BJ (cell line): ENCODE results near the gene RNF166. TPM values are rescaled to one million over a fixed set of nuclear protein-coding genes. Genes with fewer than 3 reads are reported as not detected.

ENCODE experiments used
- CTCF ChIA-PET: fragments of 350-600 bp; formaldehyde crosslinking; extraction: SDS; loops from one replicate; lab custom pipeline; 2021; ENCODE audit warnings: antibody characterized with exemption, inconsistent platforms; lab: Yijun Ruan, JAX
- POLR2A ChIA-PET: fragments of 300-600 bp; sonication (Branson Sonifier 250); formaldehyde crosslinking; extraction: SDS; loops from one replicate; lab custom pipeline; 2021; ENCODE audit warnings: antibody characterized with exemption; lab: Charles Lee
- DNase-seq: peaks from one replicate; pipeline ENCODE4 v3.0.0-alpha.2; 2011; ENCODE audit warnings: low read depth
- H3K27me3 ChIP-seq: 2 replicates; pipeline ENCODE4 v1.6.0; 2011; ENCODE audit warnings: low read length; ENCODE audit not compliant: control insufficient read depth, insufficient read depth
- H3K36me3 ChIP-seq: 2 replicates; pipeline ENCODE4 v1.5.1; 2011; ENCODE audit warnings: low read length; ENCODE audit not compliant: control insufficient read depth, insufficient read depth
- H3K4me3 ChIP-seq: 2 replicates; pipeline ENCODE4 v1.5.1; 2011; ENCODE audit warnings: low read depth, mild to moderate bottlenecking, control low read depth, low read length
- polyA plus RNA-seq: library from polyadenylated mRNA; depleted of rRNA; stranded (reverse); fragments of >200 nt; gene quantifications from 2 replicates; pipeline ENCODE4 v1.2.3, GENCODE V29; 2011; rRNA removed
- TF ChIP-seq, protein P1 (sequence below): IDR thresholded peaks from 2 replicates; pipeline ENCODE4 v1.5.1; 2011; ENCODE audit warnings: low read depth, mild to moderate bottlenecking, control low read depth, inconsistent platforms, low read length, moderate library complexity; ENCODE audit not compliant: insufficient read depth

RNF166 gene
- polyA plus RNA-seq, 1 experiment = 11.9 TPM

- no peak for DNase-seq
These were observed 55.4 kb downstream of the RNF166 start, which contains the start of gene CYBA for GRCh38 chr16:88650749-88651275. TSS of gene CYBA (minus strand) at chr16:88651053. CDS start at chr16:88651013, 40 bp downstream.

GRCh38 chr16:88649924-88650748 lies 56.1 kb downstream of the RNF166 start:
- DNase-seq = no peak
- no peaks in the 10 kb centered on the region for H3K27me3 ChIP-seq
- H3K36me3 ChIP-seq = peaks cover 4% of the 10 kb centered on the region
- CTCF ChIA-PET = interaction anchor here (1.5 kb wide), 1 partner anchor 11 kb away, joined by 3 read pairs; no protein-coding TSS in a partner anchor
- POLR2A ChIA-PET = no interaction called here
- TF ChIP-seq, protein P1, sequence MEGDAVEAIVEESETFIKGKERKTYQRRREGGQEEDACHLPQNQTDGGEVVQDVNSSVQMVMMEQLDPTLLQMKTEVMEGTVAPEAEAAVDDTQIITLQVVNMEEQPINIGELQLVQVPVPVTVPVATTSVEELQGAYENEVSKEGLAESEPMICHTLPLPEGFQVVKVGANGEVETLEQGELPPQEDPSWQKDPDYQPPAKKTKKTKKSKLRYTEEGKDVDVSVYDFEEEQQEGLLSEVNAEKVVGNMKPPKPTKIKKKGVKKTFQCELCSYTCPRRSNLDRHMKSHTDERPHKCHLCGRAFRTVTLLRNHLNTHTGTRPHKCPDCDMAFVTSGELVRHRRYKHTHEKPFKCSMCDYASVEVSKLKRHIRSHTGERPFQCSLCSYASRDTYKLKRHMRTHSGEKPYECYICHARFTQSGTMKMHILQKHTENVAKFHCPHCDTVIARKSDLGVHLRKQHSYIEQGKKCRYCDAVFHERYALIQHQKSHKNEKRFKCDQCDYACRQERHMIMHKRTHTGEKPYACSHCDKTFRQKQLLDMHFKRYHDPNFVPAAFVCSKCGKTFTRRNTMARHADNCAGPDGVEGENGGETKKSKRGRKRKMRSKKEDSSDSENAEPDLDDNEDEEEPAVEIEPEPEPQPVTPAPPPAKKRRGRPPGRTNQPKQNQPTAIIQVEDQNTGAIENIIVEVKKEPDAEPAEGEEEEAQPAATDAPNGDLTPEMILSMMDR = no peak
- peak overlapping the region; percentile 86 for H3K4me3 ChIP-seq

More at GRCh38 chr16:88650749-88651275, 55.4 kb downstream of the RNF166 start, which contains the start of gene CYBA:
- Histone ChIP-seq H3K27me3 (no peaks in the 10 kb centered on the region), H3K36me3 (peaks cover 6% of the 10 kb centered on the region), H3K4me3 (peak within 1 kb of the TSS; percentile 86)
- TF ChIP-seq, protein P1 = no peak
- ChIA-PET CTCF (no interaction called here), POLR2A (no interaction called here)

DNA sequence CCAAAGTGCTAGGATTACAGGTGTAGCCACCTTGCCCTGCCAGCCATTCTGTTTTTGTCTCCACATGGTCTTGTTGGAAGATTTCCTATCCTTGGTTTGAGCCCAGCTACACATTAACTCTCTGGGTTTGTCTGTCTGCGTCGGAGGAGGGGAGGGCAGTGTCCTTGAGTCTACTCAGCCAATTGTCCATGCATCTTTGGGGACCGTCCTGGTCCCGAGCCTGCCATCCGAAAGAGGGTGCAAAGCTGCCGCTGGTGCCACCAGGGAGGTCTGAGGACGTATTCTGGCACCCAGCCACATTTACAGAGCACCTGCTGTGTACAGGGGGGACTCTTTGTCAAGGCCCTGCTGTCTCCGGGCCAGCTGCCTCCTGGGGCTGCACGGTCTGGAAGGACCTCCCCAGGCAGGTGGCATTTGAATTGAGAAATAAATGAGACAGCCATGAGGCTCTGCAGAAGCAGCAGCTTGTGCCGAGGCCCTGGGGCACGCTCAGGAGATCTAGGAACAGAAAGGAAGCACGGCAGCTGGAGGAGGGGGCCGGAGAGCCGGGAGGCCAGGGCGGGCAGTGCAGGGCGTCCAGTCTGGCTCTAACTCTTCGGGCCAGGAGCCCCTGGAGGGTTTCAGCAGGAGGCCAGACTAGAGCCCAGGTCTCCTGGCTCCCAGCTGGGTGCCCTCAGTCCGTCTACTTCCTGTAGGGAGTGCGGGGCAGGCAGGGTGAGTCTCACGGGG lies 56.8 kb downstream of the RNF166 start:
- no peak for DNase-seq
- peak overlapping the region; percentile 86 for H3K4me3 ChIP-seq
- peaks cover 1% of the 10 kb centered on the region; the same call in 1 of the 2 replicates for H3K36me3 ChIP-seq
- no peaks in the 10 kb centered on the region for H3K27me3 ChIP-seq
- ChIA-PET CTCF (interaction anchor here (1.5 kb wide), 1 partner anchor 10 kb away, joined by 3 read pairs; no protein-coding TSS in a partner anchor), POLR2A (no interaction called here)
- TF ChIP-seq, protein P1 = no peak

DNA sequence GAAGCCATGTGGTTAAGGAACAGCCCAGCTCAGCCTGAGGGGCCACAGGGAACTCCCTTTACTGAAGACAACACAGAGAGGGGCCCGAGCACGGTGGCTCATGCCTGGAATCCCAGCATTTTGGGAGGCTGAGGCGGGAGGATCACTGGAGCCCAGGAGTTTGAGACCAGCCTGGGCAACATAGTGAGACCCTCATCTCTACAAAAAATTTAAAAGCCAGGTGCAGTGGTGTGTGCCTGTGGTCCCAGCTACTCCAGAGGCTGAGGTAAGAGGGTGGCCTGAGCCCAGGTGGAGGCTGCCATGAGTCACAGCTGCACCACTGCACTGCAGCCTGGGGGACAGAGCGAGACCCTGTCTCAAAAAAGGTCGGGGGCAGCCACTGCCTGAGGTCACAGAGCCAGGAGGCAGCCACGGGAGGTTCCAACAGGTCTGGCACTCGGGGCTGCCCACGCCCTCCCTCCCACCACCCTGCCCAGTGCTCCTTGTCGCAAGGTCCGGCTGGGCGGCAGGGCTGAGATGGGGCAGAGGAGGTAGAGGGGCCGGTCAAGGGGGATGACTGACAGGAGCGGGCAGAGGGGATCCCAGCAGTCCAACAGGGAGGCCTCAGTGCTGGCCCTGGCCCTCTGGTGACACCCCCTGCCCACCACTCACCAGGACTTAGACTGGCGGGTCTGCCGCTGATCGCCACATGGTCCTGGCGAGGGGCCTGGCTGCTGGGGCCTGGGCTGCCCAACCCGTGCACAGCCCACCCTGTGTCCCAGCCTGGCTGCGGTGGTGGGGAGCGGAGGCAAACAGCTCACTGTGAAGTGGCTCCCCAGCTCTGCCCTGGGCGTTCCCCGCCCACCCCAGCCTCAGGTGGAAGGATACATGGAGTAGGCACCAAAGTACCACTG lies 58.8 kb downstream of the RNF166 start:
- ChIA-PET CTCF (no interaction called here), POLR2A (no interaction called here)
- Histone ChIP-seq H3K4me3 (no peak overlapping the region), H3K27me3 (no peaks in the 10 kb centered on the region), H3K36me3 (peaks cover 3% of the 10 kb centered on the region)
- TF ChIP-seq, protein P1 = no peak
- DNase-seq = no peak

Other genes starting within 250 kb of the RNF166 start
- gene ZC3H18, start 136.0 kb downstream of the RNF166 start, polyA plus RNA-seq = 7.9 and 11.2 TPM in 2 replicates
- gene IL17C, start 67.8 kb downstream of the RNF166 start, polyA plus RNA-seq = not detected in 2 replicates
- gene CYBA, start 55.4 kb downstream of the RNF166 start, polyA plus RNA-seq = 120 and 187 TPM in 2 replicates
- 9.6 and 17.4 TPM in 2 replicates for gene MVD, start 43.3 kb downstream of the RNF166 start, polyA plus RNA-seq
- not detected in 2 replicates for gene SNAI3, start 19.9 kb downstream of the RNF166 start, polyA plus RNA-seq
- 10.3 and 16.9 TPM in 2 replicates for gene CTU2, start 95 bp upstream of the RNF166 start, polyA plus RNA-seq
- gene PIEZO1, start 78.8 kb upstream of the RNF166 start, polyA plus RNA-seq = 58.1 and 139 TPM in 2 replicates
- 2.2 and 2.4 TPM in 2 replicates for gene CDT1, start 97.4 kb upstream of the RNF166 start, polyA plus RNA-seq
- 102 and 152 TPM in 2 replicates for gene APRT, start 105.5 kb upstream of the RNF166 start, polyA plus RNA-seq
- 6.3 and 9.7 TPM in 2 replicates for gene GALNS, start 150.5 kb upstream of the RNF166 start, polyA plus RNA-seq
- 84.8 and 116 TPM in 2 replicates for gene TRAPPC2L, start 150.7 kb upstream of the RNF166 start, polyA plus RNA-seq
- not detected in 2 replicates for gene PABPN1L, start 160.3 kb upstream of the RNF166 start, polyA plus RNA-seq